Myocyte (in vitro differentiated cells): Measurements from ENCODE around the gene PTPRC. TPM values are rescaled to one million over a fixed set of nuclear protein-coding genes. Genes with fewer than 3 reads are reported as not detected.
A peak's percentile ranks its signal among the peaks of the same experiment; 100 is the strongest.

Source experiments
- DNase-seq: peaks from one replicate; pipeline ENCODE4 v3.0.0-alpha.2; 2012; ENCODE audit warnings: low read depth
- total RNA-seq: library from RNA; depleted of rRNA; stranded (reverse); fragments of >200 nt; gene quantifications from 2 replicates; pipeline ENCODE4 v1.2.3, GENCODE V29; 2014

The PTPRC gene
- total RNA-seq, 1 donor from 2014 or later, result 0.05 TPM

GRCh38 chr1:198620951-198621824 is 17.7 kb upstream of the PTPRC start:
- DNase-seq, result peak; percentile 16

- DNase-seq, result no peak
Measured at GRCh38 chr1:198622001-198622400, 16.8 kb upstream of the PTPRC start.

- DNase-seq, result peak; percentile 30
Measured at GRCh38 chr1:198623752-198624647, 14.8 kb upstream of the PTPRC start.

GRCh38 chr1:198624648-198624980 is 14.2 kb upstream of the PTPRC start:
- DNase-seq, result no peak

GRCh38 chr1:198627436-198628066 is 11.3 kb upstream of the PTPRC start:
- no peak for DNase-seq

GRCh38 chr1:198628067-198628455 is 10.8 kb upstream of the PTPRC start:
- DNase-seq, result peak; percentile 5

GRCh38 chr1:198629610-198630009 is 9.2 kb upstream of the PTPRC start:
- no peak for DNase-seq

GRCh38 chr1:198630863-198631262 is 8.0 kb upstream of the PTPRC start:
- no peak for DNase-seq

GRCh38 chr1:198631292-198631691 is 7.5 kb upstream of the PTPRC start:
- DNase-seq, result no peak

GRCh38 chr1:198632007-198632406 is 6.8 kb upstream of the PTPRC start:
- DNase-seq, result no peak

- no peak for DNase-seq
Measured at GRCh38 chr1:198633675-198634121, 5.1 kb upstream of the PTPRC start.

GRCh38 chr1:198635964-198636363 is 2.9 kb upstream of the PTPRC start:
- DNase-seq, result no peak

- DNase-seq, result no peak
Measured at GRCh38 chr1:198636391-198636790, 2.4 kb upstream of the PTPRC start.

- no peak for DNase-seq
Measured at GRCh38 chr1:198637157-198637556, 1.7 kb upstream of the PTPRC start.

GRCh38 chr1:198637916-198638437 is 863 bp upstream of the PTPRC start:
- no peak for DNase-seq

- DNase-seq, result no peak
Measured at GRCh38 chr1:198638441-198638840, 399 bp upstream of the PTPRC start.

- DNase-seq, result no peak
Measured at GRCh38 chr1:198639671-198640143, 867 bp downstream of the PTPRC start.

- DNase-seq, result no peak
Measured at GRCh38 chr1:198640174-198640573, 1.3 kb downstream of the PTPRC start.

GRCh38 chr1:198641501-198641900 is 2.7 kb downstream of the PTPRC start:
- no peak for DNase-seq

- no peak for DNase-seq
Measured at GRCh38 chr1:198641966-198642668, 3.3 kb downstream of the PTPRC start.

GRCh38 chr1:198642983-198643382 is 4.1 kb downstream of the PTPRC start:
- DNase-seq, result no peak
